Liver (tissue), 3 donors: Measurements from ENCODE around the gene TMEM17.
"Not testable (repeated sequence)": the region's sequence is repeated elsewhere in the genome, so short reads cannot be mapped to it uniquely, and the experiment has no call there.

Experiments
- ATF3 ChIP-seq: IDR thresholded peaks from 2 replicates; pipeline ENCODE4 v1.6.1; 2016; ENCODE audit warnings: antibody characterized with exemption
- GABPA ChIP-seq, 2 donors: IDR thresholded peaks in 1 of 2; conservative IDR thresholded peaks in 1 of 2; 2 replicates each; pipeline ENCODE4 v1.6.1; 2016; ENCODE audit warnings: antibody characterized with exemption in 2 of 2, mild to moderate bottlenecking in 1 of 2, moderate library complexity in 1 of 2
- HNF4A ChIP-seq, 2 donors: conservative IDR thresholded peaks; 2 replicates each; pipeline ENCODE4 v1.6.1; 2016; ENCODE audit warnings: antibody characterized with exemption in 2 of 2, mild to moderate bottlenecking in 2 of 2
- HNF4G ChIP-seq: IDR thresholded peaks from 2 replicates; pipeline ENCODE4 v1.6.1; 2016; ENCODE audit warnings: antibody characterized with exemption
- JUND ChIP-seq, 2 donors: IDR thresholded peaks; 2 replicates each; pipeline ENCODE4 v1.6.1; 2016; ENCODE audit warnings: antibody characterized with exemption in 2 of 2
- RAD21 ChIP-seq, 2 donors: IDR thresholded peaks; 2 replicates each; pipeline ENCODE4 v1.6.1; 2016; ENCODE audit warnings: antibody characterized with exemption in 2 of 2, mild to moderate bottlenecking in 2 of 2
- REST ChIP-seq: IDR thresholded peaks from 2 replicates; pipeline ENCODE4 v1.6.1; 2016; ENCODE audit warnings: antibody characterized with exemption, mild to moderate bottlenecking
- RXRA ChIP-seq, 2 donors: IDR thresholded peaks; 2 replicates each; pipeline ENCODE4 v1.6.1; 2017 to 2018; ENCODE audit warnings: antibody characterized with exemption in 2 of 2, mild to moderate bottlenecking in 1 of 2
- TAF1 ChIP-seq: conservative IDR thresholded peaks from 2 replicates; pipeline ENCODE4 v1.6.1; 2016; ENCODE audit warnings: antibody characterized with exemption, mild to moderate bottlenecking
- YY1 ChIP-seq: IDR thresholded peaks from 2 replicates; pipeline ENCODE4 v1.6.1; 2016; ENCODE audit warnings: antibody characterized with exemption, mild to moderate bottlenecking
- ZBTB33 ChIP-seq: IDR thresholded peaks from 2 replicates; pipeline ENCODE4 v1.6.1; 2016; ENCODE audit warnings: antibody characterized with exemption
- TF ChIP-seq, protein P1 (sequence below): fragments of 150-350 bp; IDR thresholded peaks from 2 replicates; pipeline ENCODE4 v1.5.1; 2017; ENCODE audit warnings: improper control_type of control experiment, low read depth, low read length; ENCODE audit not compliant: missing input control
- TF ChIP-seq, protein P2 (sequence below): IDR thresholded peaks from 2 replicates; pipeline ENCODE4 v1.6.1; 2016; ENCODE audit warnings: antibody characterized with exemption
- donor health status: healthy.
- donor health status: healthy.

DNA sequence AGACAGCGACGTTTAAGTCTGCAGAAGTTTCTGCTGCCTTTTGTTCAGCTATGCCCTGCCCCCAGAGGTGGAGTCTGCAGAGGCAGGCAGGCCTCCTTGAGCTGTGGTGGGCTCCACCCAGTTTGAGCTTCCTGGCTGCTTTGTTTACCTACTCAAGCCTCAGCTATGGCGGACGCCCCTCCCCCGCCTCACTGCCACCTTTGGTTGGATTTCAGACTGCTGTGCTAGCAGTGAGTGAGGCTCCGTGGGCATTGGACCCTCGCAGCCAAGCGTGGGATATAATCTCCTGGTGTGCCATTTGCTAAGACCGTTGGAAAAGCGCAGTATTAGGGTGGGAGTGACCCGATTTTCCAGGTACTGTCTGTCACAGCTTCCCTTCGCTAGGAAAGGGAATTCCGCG lies 15.1 kb upstream of the TMEM17 start:
- TF ChIP-seq, protein P1, sequence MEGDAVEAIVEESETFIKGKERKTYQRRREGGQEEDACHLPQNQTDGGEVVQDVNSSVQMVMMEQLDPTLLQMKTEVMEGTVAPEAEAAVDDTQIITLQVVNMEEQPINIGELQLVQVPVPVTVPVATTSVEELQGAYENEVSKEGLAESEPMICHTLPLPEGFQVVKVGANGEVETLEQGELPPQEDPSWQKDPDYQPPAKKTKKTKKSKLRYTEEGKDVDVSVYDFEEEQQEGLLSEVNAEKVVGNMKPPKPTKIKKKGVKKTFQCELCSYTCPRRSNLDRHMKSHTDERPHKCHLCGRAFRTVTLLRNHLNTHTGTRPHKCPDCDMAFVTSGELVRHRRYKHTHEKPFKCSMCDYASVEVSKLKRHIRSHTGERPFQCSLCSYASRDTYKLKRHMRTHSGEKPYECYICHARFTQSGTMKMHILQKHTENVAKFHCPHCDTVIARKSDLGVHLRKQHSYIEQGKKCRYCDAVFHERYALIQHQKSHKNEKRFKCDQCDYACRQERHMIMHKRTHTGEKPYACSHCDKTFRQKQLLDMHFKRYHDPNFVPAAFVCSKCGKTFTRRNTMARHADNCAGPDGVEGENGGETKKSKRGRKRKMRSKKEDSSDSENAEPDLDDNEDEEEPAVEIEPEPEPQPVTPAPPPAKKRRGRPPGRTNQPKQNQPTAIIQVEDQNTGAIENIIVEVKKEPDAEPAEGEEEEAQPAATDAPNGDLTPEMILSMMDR: not testable (repeated sequence)
- not testable (repeated sequence) for TF ChIP-seq TAF1; YY1; REST; RAD21 (IDR thresholded peaks at IDR 0.05); ZBTB33; JUND (IDR thresholded peaks at IDR 0.05); ATF3; HNF4G; RXRA (IDR thresholded peaks at IDR 0.05); HNF4A (conservative IDR thresholded peaks at IDR 0.05); GABPA (IDR thresholded peaks at IDR 0.05 in 1 of 2, conservative IDR thresholded peaks at IDR 0.05 in 1 of 2)
- TF ChIP-seq, protein P2, sequence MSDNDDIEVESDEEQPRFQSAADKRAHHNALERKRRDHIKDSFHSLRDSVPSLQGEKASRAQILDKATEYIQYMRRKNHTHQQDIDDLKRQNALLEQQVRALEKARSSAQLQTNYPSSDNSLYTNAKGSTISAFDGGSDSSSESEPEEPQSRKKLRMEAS: not testable (repeated sequence)
